SK-N-SH treated with all-trans-retinoic acid at 6 μM for 48 hours (cell line): ENCODE measurements around the gene MYOM1.

Experiments used
- ATAC-seq: fragments of 200-7000 bp; cut with Tn5 transposase; 3 replicates; pipeline ENCODE4 v1.9.1; 2020; ENCODE audit warnings: mild to moderate bottlenecking, moderate library complexity
- ARNTL ChIP-seq: fragments of 450-650 bp; formaldehyde crosslinking; IDR thresholded peaks from 2 replicates; pipeline ENCODE4 v1.5.0; 2020; ENCODE audit warnings: low read depth, mild to moderate bottlenecking, moderate library complexity, borderline replicate concordance
- BACH2 ChIP-seq: fragments of 250-450 bp; sonication (Bioruptor Pico); IDR thresholded peaks from 2 replicates; pipeline ENCODE4 v1.9.0; 2021; ENCODE audit warnings: mild to moderate bottlenecking, borderline replicate concordance
- CREB5 ChIP-seq: fragments of 250-450 bp; sonication (Bioruptor Pico); IDR thresholded peaks from 2 replicates; pipeline ENCODE4 v1.5.1; 2020; ENCODE audit warnings: low read depth, mild to moderate bottlenecking, moderate library complexity
- CSDC2 ChIP-seq: fragments of 250-450 bp; sonication (Bioruptor Pico); IDR thresholded peaks from 2 replicates; pipeline ENCODE4 v1.5.0; 2020; ENCODE audit warnings: mild to moderate bottlenecking, moderate library complexity
- CSRNP3 ChIP-seq: fragments of 250-450 bp; sonication (Bioruptor Pico); IDR thresholded peaks from 2 replicates; pipeline ENCODE4 v1.5.1; 2021; ENCODE audit warnings: mild to moderate bottlenecking, moderate library complexity
- ESRRG ChIP-seq: fragments of 250-450 bp; sonication (Bioruptor Pico); IDR thresholded peaks from 2 replicates; pipeline ENCODE4 v1.6.1; 2021; ENCODE audit warnings: mild to moderate bottlenecking
- GLIS3 ChIP-seq: fragments of 250-450 bp; sonication (Bioruptor Pico); IDR thresholded peaks from 2 replicates; pipeline ENCODE4 v1.5.0; 2020; ENCODE audit warnings: mild to moderate bottlenecking, moderate library complexity
- ISL1 ChIP-seq: fragments of 250-450 bp; sonication (Bioruptor Pico); IDR thresholded peaks from 2 replicates; pipeline ENCODE4 v2.1.2; 2022; ENCODE audit warnings: mild to moderate bottlenecking, moderate library complexity
- OSR1 ChIP-seq: fragments of 250-450 bp; sonication (Bioruptor Pico); IDR thresholded peaks from 2 replicates; pipeline ENCODE4 v1.8.0; 2022; ENCODE audit warnings: moderate library complexity, mild to moderate bottlenecking, inconsistent platforms
- PATZ1 ChIP-seq: fragments of 250-450 bp; sonication (Bioruptor Pico); IDR thresholded peaks from 2 replicates; pipeline ENCODE4 v1.8.0; 2020; ENCODE audit warnings: mild to moderate bottlenecking, moderate library complexity, borderline replicate concordance
- POU6F1 ChIP-seq: fragments of 250-450 bp; sonication (Bioruptor Pico); IDR thresholded peaks from 2 replicates; pipeline ENCODE4 v1.8.0; 2021; ENCODE audit warnings: low read depth, mild to moderate bottlenecking, moderate library complexity, borderline replicate concordance
- PPARA ChIP-seq: fragments of 250-450 bp; sonication (Bioruptor Pico); IDR thresholded peaks from 2 replicates; pipeline ENCODE4 v1.5.0; 2020; ENCODE audit warnings: mild to moderate bottlenecking, borderline replicate concordance
- RARB ChIP-seq: fragments of 250-450 bp; sonication (Bioruptor Pico); IDR thresholded peaks from 2 replicates; pipeline ENCODE4 v1.8.0; 2021; ENCODE audit warnings: mild to moderate bottlenecking, moderate library complexity
- SNAI2 ChIP-seq: fragments of 250-450 bp; sonication (Bioruptor Pico); IDR thresholded peaks from 2 replicates; pipeline ENCODE4 v1.5.0; 2020; ENCODE audit warnings: mild to moderate bottlenecking, moderate library complexity
- TCF4 ChIP-seq: fragments of 250-450 bp; sonication (Bioruptor Pico); IDR thresholded peaks from 2 replicates; pipeline ENCODE4 v1.8.0; 2021; ENCODE audit warnings: mild to moderate bottlenecking, moderate library complexity, borderline replicate concordance
- TOX ChIP-seq: fragments of 250-450 bp; sonication (Bioruptor Pico); IDR thresholded peaks from 2 replicates; pipeline ENCODE4 v1.8.0; 2021; ENCODE audit warnings: mild to moderate bottlenecking, moderate library complexity, borderline replicate concordance
- TSHZ2 ChIP-seq: fragments of 250-450 bp; sonication (Bioruptor Pico); IDR thresholded peaks from 2 replicates; pipeline ENCODE4 v1.5.0; 2020; ENCODE audit warnings: mild to moderate bottlenecking, moderate library complexity
- ZC3H10 ChIP-seq: fragments of 250-450 bp; sonication (Bioruptor Pico); IDR thresholded peaks from 2 replicates; pipeline ENCODE4 v1.5.1; 2021; ENCODE audit warnings: mild to moderate bottlenecking, moderate library complexity
- ZFP3 ChIP-seq: fragments of 250-450 bp; sonication (Bioruptor Pico); IDR thresholded peaks from 2 replicates; pipeline ENCODE4 v1.5.0; 2020; ENCODE audit warnings: mild to moderate bottlenecking, moderate library complexity
- ZFP30 ChIP-seq: fragments of 450-650 bp; formaldehyde crosslinking; IDR thresholded peaks from 2 replicates; pipeline ENCODE4 v1.5.0; 2022; ENCODE audit warnings: mild to moderate bottlenecking, moderate library complexity
- ZNF565 ChIP-seq: fragments of 450-650 bp; formaldehyde crosslinking; conservative IDR thresholded peaks from 2 replicates; pipeline ENCODE4 v1.5.0; 2020; ENCODE audit warnings: low read depth, mild to moderate bottlenecking, moderate library complexity
- ZNF70 ChIP-seq: fragments of 450-650 bp; formaldehyde crosslinking; IDR thresholded peaks from 2 replicates; pipeline ENCODE4 v1.5.0; 2020; ENCODE audit warnings: mild to moderate bottlenecking, moderate library complexity
- ZNF8 ChIP-seq: fragments of 450-650 bp; formaldehyde crosslinking; IDR thresholded peaks from 2 replicates; pipeline ENCODE4 v1.5.0; 2020; ENCODE audit warnings: mild to moderate bottlenecking, moderate library complexity

MYOM1 gene

GRCh38 chr18:3088449-3088848 is 131.3 kb downstream of the MYOM1 start:
- no peak for TF ChIP-seq ZNF565 (CRISPR knock-in tag)
- TF ChIP-seq TOX (CRISPR knock-in tag) = no peak
- no peak for TF ChIP-seq ARNTL (CRISPR knock-in tag)
- TF ChIP-seq SNAI2 (CRISPR knock-in tag) = no peak
- TF ChIP-seq GLIS3 (CRISPR knock-in tag) = no peak
- no peak for TF ChIP-seq ZC3H10 (CRISPR knock-in tag)
- no peak for TF ChIP-seq CSRNP3
- no peak for TF ChIP-seq ZFP30 (CRISPR knock-in tag)
- TF ChIP-seq PATZ1 (CRISPR knock-in tag) = no peak
- no peak for TF ChIP-seq ZNF8 (CRISPR knock-in tag)
- no peak for TF ChIP-seq CSDC2
- TF ChIP-seq PPARA (CRISPR knock-in tag) = no peak
- TF ChIP-seq ESRRG (CRISPR knock-in tag) = no peak
- no peak for TF ChIP-seq ZFP3
- no peak for TF ChIP-seq ZNF70
- TF ChIP-seq OSR1 = no peak
- TF ChIP-seq POU6F1 (CRISPR knock-in tag) = no peak
- no peak for TF ChIP-seq CREB5 (CRISPR knock-in tag)
- no peak for TF ChIP-seq ISL1
- ATAC-seq = no peak

GRCh38 chr18:3086871-3087270 is 132.9 kb downstream of the MYOM1 start:
- TF ChIP-seq TCF4 = no peak
- no peak for TF ChIP-seq RARB (CRISPR knock-in tag)
- TF ChIP-seq ARNTL (CRISPR knock-in tag) = no peak
- TF ChIP-seq ZFP3 = no peak
- no peak for TF ChIP-seq CSRNP3
- TF ChIP-seq ZNF8 (CRISPR knock-in tag) = no peak
- TF ChIP-seq PPARA (CRISPR knock-in tag) = no peak
- no peak for ATAC-seq

- ATAC-seq = peak; percentile 22; the same call in 2 of the 3 replicates
- TF ChIP-seq TOX (CRISPR knock-in tag) (no peak), ZFP3 (no peak), GLIS3 (CRISPR knock-in tag) (no peak), ZNF70 (no peak), ZFP30 (CRISPR knock-in tag) (no peak), ZNF565 (CRISPR knock-in tag) (no peak), CSDC2 (no peak), BACH2 (CRISPR knock-in tag) (no peak), ISL1 (no peak), ESRRG (CRISPR knock-in tag) (no peak), OSR1 (no peak), ZC3H10 (CRISPR knock-in tag) (no peak), PATZ1 (CRISPR knock-in tag) (no peak), RARB (CRISPR knock-in tag) (no peak), POU6F1 (CRISPR knock-in tag) (no peak), TSHZ2 (CRISPR knock-in tag) (no peak)
Measured at GRCh38 chr18:3085612-3086011, 134.2 kb downstream of the MYOM1 start.
